ENCODE data around the gene AACS.
"Not testable (repeated sequence)": the region's sequence is repeated elsewhere in the genome, so short reads cannot be mapped to it uniquely, and the experiment has no call there.

DNA sequence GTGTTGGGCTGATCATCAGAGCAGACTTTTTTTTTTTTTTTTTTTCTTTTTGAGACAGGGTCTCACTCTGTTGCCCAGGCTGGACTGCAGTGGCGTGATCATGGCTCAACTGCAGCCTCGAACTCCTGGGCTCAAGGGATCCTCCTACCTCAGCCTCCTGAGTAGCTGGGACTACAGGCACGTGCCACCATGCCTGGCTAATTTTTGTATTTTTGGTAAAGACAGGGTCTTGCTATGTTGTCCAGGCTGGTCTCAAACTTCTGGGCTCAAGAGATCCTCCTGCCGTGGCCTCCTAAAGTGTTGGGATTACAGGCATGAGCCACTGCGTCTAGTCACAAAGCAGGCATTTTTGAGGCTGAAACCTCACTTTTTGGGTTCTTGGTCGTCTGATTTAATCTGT lies 23.0 kb downstream of the AACS start:
- TF ChIP-seq POLR2A, POLR2AphosphoS5, EP300 (IDR thresholded peaks at IDR 0.05): not testable (repeated sequence)
- TF ChIP-seq, protein P1, sequence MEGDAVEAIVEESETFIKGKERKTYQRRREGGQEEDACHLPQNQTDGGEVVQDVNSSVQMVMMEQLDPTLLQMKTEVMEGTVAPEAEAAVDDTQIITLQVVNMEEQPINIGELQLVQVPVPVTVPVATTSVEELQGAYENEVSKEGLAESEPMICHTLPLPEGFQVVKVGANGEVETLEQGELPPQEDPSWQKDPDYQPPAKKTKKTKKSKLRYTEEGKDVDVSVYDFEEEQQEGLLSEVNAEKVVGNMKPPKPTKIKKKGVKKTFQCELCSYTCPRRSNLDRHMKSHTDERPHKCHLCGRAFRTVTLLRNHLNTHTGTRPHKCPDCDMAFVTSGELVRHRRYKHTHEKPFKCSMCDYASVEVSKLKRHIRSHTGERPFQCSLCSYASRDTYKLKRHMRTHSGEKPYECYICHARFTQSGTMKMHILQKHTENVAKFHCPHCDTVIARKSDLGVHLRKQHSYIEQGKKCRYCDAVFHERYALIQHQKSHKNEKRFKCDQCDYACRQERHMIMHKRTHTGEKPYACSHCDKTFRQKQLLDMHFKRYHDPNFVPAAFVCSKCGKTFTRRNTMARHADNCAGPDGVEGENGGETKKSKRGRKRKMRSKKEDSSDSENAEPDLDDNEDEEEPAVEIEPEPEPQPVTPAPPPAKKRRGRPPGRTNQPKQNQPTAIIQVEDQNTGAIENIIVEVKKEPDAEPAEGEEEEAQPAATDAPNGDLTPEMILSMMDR (IDR thresholded peaks at IDR 0.05): not testable (repeated sequence)
